HEK293T (cell line): ENCODE measurements around the gene ELMOD1.

Experiments
- CTBP1 ChIP-seq: fragments of 450-650 bp; IDR thresholded peaks from 2 replicates; pipeline ENCODE4 v1.6.1; 2016; ENCODE audit warnings: borderline replicate concordance
- L3MBTL2 ChIP-seq: fragments of 450-650 bp; conservative IDR thresholded peaks from 2 replicates; pipeline ENCODE4 v1.6.1; 2016; ENCODE audit warnings: mild to moderate bottlenecking
- LEF1 ChIP-seq: fragments of 450-650 bp; IDR thresholded peaks from 2 replicates; pipeline ENCODE4 v1.6.1; 2017; ENCODE audit warnings: mild to moderate bottlenecking, borderline replicate concordance
- NFRKB ChIP-seq: fragments of 450-650 bp; IDR thresholded peaks from 2 replicates; pipeline ENCODE4 v1.6.1; 2016; ENCODE audit warnings: mild to moderate bottlenecking, moderate library complexity
- SP1 ChIP-seq: fragments of 450-650 bp; IDR thresholded peaks from 2 replicates; pipeline ENCODE4 v1.6.1; 2017

- TF ChIP-seq NFRKB: no peak
- no peak for TF ChIP-seq L3MBTL2
- no peak for TF ChIP-seq CTBP1
- no peak for TF ChIP-seq LEF1
- TF ChIP-seq SP1: no peak
These were observed 34.2 kb downstream of the ELMOD1 start for GRCh38 chr11:107624983-107625684.
